EL (cell line): Measurements from ENCODE around the gene DMRTC2.

Source experiments
- DNase-seq: peaks from one replicate; pipeline ENCODE4 v3.0.0-alpha.2; 2016

DMRTC2 gene

GRCh38 chr19:41845001-41845050, at the start of gene DMRTC2:
Gene DMRTC2 (plus strand): TSS chr19:41845042. CDS start chr19:41847429, 2,387 bp downstream.
- no peak for DNase-seq

DNA sequence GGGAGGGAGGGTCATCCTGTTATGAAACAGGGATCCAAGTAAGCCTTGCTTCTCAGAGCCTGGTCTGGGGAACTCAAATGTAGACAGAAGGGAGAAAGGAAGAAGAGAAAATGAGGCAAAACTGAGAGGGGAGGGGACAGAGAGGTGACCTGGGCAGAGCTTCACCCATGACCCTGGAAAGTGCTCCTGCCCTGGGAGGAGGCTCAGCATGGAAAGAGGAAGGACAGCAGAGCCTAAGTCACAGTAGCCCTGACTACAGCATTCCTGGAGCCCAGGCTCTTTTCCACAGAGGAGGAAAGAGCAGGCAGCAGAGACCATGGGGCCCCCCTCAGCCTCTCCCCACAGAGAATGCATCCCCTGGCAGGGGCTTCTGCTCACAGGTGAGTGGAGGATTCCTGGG, 48.5 kb upstream of the DMRTC2 start, which contains the start of gene CEACAM3:
Gene CEACAM3, plus strand, starts transcription at position 226 of the 400 bp plus-strand sequence. Its CDS starts 91 bp downstream, at position 317.
- DNase-seq = no peak

- DNase-seq = no peak
Observed at GRCh38 chr19:41796901-41797300, 47.9 kb upstream of the DMRTC2 start.

GRCh38 chr19:41799444-41800000, 45.3 kb upstream of the DMRTC2 start:
- DNase-seq = no peak

DNA sequence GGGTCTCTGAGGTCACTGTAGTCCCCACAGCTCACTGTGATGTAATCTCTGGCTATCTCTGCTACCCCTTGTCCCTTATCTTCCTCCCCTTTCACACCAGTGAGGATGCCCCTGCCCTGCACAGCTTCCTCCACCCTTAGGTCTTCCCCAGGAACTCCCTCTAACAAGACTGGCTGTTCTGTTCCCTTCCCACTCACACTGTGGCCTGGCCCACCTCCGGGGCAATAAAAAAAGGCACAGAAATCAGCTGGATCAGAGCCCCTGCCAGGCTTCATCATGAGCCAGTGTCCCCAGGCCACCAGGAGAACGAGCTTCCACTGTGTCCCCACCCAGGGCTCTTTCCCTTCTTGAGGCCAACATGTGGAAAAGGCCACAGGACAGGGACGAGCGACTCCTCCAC, 43.8 kb upstream of the DMRTC2 start:
- no peak for DNase-seq

DNA sequence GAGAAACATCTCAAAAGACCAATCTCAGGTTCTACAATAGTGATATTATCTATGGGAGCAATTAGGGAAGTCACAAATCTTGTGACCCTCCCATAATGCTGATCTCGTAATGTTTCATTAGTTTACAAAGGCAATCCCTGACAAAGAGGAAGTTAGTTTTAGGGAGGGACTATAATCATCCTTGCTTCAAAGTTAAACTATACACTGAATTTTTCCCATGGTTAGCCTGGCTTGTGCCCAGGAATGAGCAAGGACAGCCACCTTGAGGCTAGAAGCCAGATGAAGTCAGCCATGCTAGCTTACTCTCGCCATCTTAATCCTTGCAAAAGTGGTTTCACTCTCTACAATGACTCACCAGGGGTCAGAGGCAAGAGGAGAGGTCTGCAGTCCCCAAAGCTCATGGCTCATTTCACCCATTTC, 43.0 kb upstream of the DMRTC2 start:
- DNase-seq = no peak

DNA sequence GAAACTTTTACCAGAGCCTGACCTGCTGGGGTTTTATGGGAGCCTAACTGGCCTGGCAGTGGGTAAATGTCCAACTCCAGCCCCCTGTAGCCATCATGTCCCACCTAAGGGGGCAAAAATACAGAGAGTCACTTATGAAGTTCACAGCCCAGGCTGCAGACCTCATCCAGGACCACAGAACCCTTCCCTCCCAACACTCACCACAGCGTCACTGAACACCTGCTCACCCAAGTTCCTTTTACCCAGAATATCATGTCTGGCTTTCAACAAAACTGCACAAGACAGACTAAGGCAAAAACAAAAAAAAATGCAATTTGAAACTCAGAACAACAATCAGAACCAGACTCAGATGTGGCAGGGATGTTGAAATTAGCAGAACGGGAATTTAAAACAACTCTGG, 42.1 kb upstream of the DMRTC2 start:
- no peak for DNase-seq

DNA sequence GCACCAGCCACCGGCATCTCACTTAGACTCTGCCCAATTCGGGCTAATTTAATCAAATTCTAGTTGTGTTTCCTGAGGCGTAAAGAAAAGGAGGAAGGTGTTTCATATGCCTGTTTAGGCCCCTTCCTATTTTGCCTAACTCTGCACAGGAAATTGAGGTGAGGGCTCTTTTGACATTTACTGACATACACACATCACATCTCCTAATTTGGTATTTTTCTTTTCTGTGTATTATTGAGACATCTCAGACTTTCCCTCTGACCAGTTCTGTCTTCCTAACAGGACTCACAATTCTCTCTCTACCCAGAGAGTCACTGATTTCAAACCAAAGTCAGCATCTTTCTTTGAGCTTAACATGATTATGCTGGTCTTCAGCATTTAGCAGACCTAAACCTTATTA, 40.5 kb upstream of the DMRTC2 start:
- no peak for DNase-seq

DNA sequence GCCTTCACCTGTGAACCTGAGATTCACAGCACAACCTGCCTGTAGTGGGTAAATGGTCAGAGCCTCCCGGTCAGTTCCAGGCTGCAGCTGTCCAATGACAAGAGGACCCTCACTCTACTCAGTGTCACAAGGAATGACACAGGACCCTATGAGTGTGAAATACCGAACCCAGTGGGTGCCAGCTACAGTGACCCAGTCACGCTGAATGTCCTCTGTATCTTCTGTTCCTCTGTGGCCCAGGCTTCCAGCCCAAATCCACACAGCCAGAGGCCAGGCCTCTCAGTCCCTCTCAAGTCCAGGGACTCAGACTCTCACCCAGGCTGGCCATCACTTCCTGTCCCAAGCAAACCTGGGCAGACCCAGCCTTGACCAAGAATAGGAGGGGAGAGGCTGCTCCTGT, 37.7 kb upstream of the DMRTC2 start:
- no peak for DNase-seq

- DNase-seq = no peak
Observed at GRCh38 chr19:41808663-41809566, 35.9 kb upstream of the DMRTC2 start.

- DNase-seq = no peak
Observed at GRCh38 chr19:41810301-41810700, 34.5 kb upstream of the DMRTC2 start.

GRCh38 chr19:41811036-41811435, 33.8 kb upstream of the DMRTC2 start:
- no peak for DNase-seq

DNA sequence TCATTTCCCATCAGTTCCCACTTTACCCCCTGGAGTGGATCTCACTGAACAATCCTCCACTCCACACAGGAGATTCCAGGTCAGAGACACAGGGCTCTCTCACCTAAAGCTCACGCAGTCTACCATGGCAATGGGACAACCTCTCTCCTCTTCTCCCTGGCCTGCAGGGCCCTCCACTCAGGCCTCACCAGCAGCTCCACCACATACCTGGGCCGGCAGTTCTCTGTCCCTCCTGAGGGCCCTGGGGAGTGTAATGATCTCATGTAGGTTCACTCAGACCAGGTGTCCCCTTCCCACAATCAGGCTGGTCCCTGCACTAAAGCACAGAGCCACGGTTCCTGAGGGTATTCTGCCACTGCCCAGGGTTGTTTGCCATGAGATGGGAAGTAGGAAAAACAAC, 32.9 kb upstream of the DMRTC2 start:
- no peak for DNase-seq

GRCh38 chr19:41813911-41814310, 30.9 kb upstream of the DMRTC2 start:
- no peak for DNase-seq

GRCh38 chr19:41815301-41815700, 29.5 kb upstream of the DMRTC2 start:
- DNase-seq = no peak

DNA sequence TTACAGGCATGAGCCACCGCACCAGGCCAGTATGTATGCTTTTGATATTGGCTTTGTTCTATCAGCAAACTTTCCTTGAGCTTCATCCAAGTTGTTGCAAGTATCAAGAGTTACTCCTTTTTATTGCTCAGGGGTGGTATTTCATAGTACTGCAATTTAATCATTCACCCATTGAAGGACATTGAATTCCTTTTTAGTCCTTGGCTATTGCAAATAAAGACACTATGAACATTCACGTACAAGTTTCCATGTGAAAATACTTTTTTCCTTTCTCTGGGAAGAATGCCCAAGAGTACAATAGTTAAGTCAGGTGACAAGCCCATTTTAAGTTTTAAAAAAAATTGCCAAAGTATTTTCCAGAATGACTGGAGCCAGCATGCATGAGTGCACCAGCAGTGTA, 28.1 kb upstream of the DMRTC2 start:
- no peak for DNase-seq

GRCh38 chr19:41821003-41821735, 23.7 kb upstream of the DMRTC2 start:
- DNase-seq = peak; percentile 27

DNA sequence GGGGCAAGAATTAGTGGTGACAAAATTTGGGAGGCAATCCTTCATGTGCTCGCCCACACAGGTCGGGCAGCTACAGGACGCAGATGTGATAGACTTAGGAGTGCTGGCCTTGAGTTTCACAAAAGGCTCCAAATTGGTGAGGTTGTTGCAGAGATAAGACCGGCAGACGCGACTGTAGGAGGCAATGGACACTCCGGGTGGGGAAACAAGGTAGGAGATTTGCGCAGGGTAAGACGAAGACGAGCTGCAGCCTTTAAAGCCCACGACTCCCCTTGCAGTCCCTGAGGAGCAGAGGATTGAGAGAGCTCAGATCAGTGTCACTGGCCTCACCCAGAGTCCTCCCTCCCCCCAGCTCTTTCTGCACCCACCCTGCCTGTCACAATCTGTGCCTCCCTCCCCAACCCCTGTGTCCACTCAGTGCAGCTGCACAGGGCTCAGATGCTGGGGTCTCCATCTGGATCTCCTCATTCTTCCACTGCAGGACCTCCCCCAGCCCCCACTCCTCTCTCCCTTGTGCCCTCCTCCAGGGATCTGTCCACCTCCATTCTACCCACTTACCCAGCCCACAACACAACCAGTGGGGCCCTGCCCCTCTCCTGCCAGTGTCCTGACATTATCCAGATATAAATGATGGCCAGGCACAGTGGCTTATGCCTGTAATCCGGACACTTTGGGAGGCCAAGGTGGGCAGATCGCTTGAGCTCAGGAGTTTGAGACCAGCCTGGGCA, 6.7 kb upstream of the DMRTC2 start:
- DNase-seq = no peak

- no peak for DNase-seq
Observed at GRCh38 chr19:41839211-41839610, 5.6 kb upstream of the DMRTC2 start.

DNA sequence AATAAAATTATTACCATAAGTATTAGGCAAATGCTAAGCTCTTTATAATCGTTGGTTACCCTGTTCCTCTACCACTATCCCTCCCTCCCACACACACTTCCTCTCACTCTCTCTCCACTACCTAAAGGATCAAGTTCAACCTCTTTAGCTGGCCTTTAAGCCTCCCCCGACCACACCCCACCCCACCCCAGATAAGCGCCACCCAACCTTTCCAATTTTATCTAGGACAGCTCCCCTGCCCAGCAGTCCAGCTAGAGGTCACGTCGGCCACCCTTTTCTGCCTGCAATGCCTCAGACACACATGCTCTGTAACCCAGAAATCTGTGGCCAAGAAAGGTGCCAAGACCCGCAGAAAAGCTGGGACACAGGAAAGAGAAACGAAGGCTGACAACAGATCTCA, 1.5 kb upstream of the DMRTC2 start:
- no peak for DNase-seq

GRCh38 chr19:41844601-41845000, 241 bp upstream of the DMRTC2 start, which contains the start of gene LYPD4:
Gene LYPD4 (minus strand): TSS chr19:41844683. CDS start chr19:41839285, 5,398 bp downstream.
- no peak for DNase-seq

- DNase-seq = no peak
Observed at GRCh38 chr19:41845051-41845590, 279 bp downstream of the DMRTC2 start.
